DOHH2 (cell line): ENCODE data around the gene USP28.
"Not testable (repeated sequence)": the region's sequence is repeated elsewhere in the genome, so short reads cannot be mapped to it uniquely, and the experiment has no call there.

Source experiments
- H3F3A ChIP-seq: fragments of 200-600 bp; sonication (generic), shearing (Covaris generic); 2 replicates; pipeline ENCODE4 v1.6.0; 2016; ENCODE audit warnings: antibody characterized with exemption, mild to moderate bottlenecking; ENCODE audit not compliant: control insufficient read depth, insufficient read depth
- H3K27ac ChIP-seq: fragments of 200-600 bp; sonication (generic); 2 replicates; pipeline ENCODE4 v1.5.1; 2014; ENCODE audit warnings: low read depth, mild to moderate bottlenecking, low read length, moderate library complexity
- H3K27me3 ChIP-seq: fragments of 200-600 bp; sonication (generic); 2 replicates; pipeline ENCODE4 v1.6.1; 2014; ENCODE audit warnings: mild to moderate bottlenecking, low read length, mixed read lengths; ENCODE audit not compliant: control insufficient read depth
- H3K36me3 ChIP-seq: fragments of 200-600 bp; sonication (generic); 2 replicates; pipeline ENCODE4 v1.6.1; 2014; ENCODE audit warnings: mild to moderate bottlenecking, low read length, moderate library complexity, mixed read lengths; ENCODE audit not compliant: control insufficient read depth
- H3K4me1 ChIP-seq: fragments of 200-600 bp; sonication (generic); 2 replicates; pipeline ENCODE4 v1.6.1; 2014; ENCODE audit warnings: mild to moderate bottlenecking, low read length, mixed read lengths; ENCODE audit not compliant: control insufficient read depth
- H3K4me2 ChIP-seq: fragments of 200-600 bp; sonication (generic); 2 replicates; pipeline ENCODE4 v1.6.0; 2014; ENCODE audit warnings: mild to moderate bottlenecking, low read length, moderate library complexity
- H3K4me3 ChIP-seq: fragments of 200-600 bp; sonication (generic); 2 replicates; pipeline ENCODE4 v1.5.1; 2014; ENCODE audit warnings: mild to moderate bottlenecking, low read length, mixed read lengths
- H3K79me2 ChIP-seq: fragments of 200-600 bp; sonication (generic); 2 replicates; pipeline ENCODE4 v1.6.1; 2014; ENCODE audit warnings: mild to moderate bottlenecking, low read length, mixed read lengths; ENCODE audit not compliant: control insufficient read depth
- H3K9me2 ChIP-seq: fragments of 200-600 bp; sonication (generic); replicated peaks from 2 replicates; pipeline ENCODE4 v1.6.1; 2014; ENCODE audit warnings: mild to moderate bottlenecking, low read length, mixed read lengths; ENCODE audit not compliant: control insufficient read depth
- H3K9me3 ChIP-seq: fragments of 200-600 bp; sonication (generic); 2 replicates; pipeline ENCODE4 v1.6.1; 2014; ENCODE audit warnings: antibody characterized with exemption, low read length, mixed read lengths; ENCODE audit not compliant: control insufficient read depth, insufficient read depth
- H4K20me1 ChIP-seq: fragments of 200-600 bp; sonication (generic); 2 replicates; pipeline ENCODE4 v1.6.0; 2014; ENCODE audit warnings: low read depth, mild to moderate bottlenecking, antibody characterized with exemption, low read length, moderate library complexity; ENCODE audit not compliant: control insufficient read depth, insufficient read depth
- EZH2phosphoT487 ChIP-seq: fragments of 200-600 bp; sonication (generic); IDR thresholded peaks from 2 replicates; pipeline ENCODE4 v1.6.1; 2017; ENCODE audit warnings: borderline replicate concordance, mild to moderate bottlenecking, antibody characterized with exemption, low read length, moderate library complexity, mixed read lengths
- TF ChIP-seq, protein P1 (sequence below): fragments of 200-600 bp; sonication (generic); IDR thresholded peaks from one replicate; pipeline ENCODE4 v1.5.1; 2014; ENCODE audit warnings: antibody characterized with exemption, mild to moderate bottlenecking, low read depth, low read length; ENCODE audit not compliant: poor library complexity, severe bottlenecking

Gene USP28

DNA sequence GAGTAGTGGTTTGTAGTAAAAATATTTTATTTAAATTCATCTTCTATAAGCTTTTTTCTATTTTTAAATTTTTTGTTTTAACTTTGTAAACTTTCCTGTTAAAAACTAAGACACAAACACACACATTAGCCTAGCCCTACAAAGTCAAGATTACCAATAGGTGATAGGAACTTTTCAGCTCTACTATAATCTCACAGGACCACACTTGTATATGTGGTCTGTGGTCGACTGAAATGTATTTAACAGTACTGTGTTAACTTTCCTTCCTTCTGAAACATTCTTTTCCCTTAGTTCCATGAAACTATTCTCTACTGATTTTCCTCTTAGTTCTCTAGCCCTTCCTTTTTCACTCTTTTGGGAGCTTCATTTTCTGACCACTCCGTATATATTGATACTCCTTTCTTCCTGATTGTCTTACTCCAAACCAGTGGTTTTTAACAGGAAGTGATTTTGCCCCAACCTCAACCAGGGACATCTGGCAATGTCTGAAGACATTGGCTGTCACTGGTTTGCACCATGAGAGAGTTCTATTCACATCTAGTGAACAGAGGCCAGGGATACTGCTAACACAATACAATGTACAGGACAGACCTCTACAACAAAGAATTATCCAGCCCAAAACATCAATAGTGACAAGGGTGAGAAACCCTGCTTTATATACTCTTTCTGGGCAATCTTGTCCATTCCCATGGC, 110.7 kb downstream of the USP28 start:
- Histone ChIP-seq H3K4me3 (no peak overlapping the region), H3K4me1 (peaks cover 7% of the 10 kb centered on the region), H3K9me2 (no peaks in the 10 kb centered on the region), H3K4me2 (no peak overlapping the region), H3K9me3 (peaks cover 4% of the 10 kb centered on the region; the same call in 1 of the 2 replicates), H4K20me1 (no peaks in the 10 kb centered on the region), H3K27me3 (no peaks in the 10 kb centered on the region), H3K36me3 (peaks cover 70% of the 10 kb centered on the region), H3K79me2 (peaks cover 49% of the 10 kb centered on the region), H3F3A (no peaks in the 10 kb centered on the region), H3K27ac (no peak overlapping the region)
- TF ChIP-seq EZH2phosphoT487: no peak
- TF ChIP-seq, protein P1, sequence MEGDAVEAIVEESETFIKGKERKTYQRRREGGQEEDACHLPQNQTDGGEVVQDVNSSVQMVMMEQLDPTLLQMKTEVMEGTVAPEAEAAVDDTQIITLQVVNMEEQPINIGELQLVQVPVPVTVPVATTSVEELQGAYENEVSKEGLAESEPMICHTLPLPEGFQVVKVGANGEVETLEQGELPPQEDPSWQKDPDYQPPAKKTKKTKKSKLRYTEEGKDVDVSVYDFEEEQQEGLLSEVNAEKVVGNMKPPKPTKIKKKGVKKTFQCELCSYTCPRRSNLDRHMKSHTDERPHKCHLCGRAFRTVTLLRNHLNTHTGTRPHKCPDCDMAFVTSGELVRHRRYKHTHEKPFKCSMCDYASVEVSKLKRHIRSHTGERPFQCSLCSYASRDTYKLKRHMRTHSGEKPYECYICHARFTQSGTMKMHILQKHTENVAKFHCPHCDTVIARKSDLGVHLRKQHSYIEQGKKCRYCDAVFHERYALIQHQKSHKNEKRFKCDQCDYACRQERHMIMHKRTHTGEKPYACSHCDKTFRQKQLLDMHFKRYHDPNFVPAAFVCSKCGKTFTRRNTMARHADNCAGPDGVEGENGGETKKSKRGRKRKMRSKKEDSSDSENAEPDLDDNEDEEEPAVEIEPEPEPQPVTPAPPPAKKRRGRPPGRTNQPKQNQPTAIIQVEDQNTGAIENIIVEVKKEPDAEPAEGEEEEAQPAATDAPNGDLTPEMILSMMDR: no peak

DNA sequence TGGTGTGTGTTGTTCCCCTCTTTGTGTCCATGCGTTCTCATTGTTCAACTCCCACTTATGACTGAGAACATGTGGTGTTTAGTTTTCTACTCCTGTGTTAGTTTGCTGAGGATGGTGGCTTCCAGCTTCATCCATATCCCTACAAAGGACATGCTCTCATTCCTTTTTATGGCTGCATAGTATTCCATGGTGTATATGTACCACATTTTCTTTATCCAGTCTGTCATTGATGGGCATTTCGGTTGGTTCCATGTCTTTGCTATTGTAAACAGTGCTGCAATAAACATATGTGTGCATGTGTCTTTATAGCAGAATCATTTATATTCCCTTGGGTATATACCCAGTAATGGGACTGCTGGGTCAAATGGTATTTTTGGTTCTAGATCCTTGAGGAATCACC, 112.3 kb downstream of the USP28 start:
- peaks cover 41% of the 10 kb centered on the region for H3K79me2 ChIP-seq
- H3K9me2 ChIP-seq, H3K4me3 ChIP-seq, H3K4me2 ChIP-seq, H3F3A ChIP-seq, H3K27ac ChIP-seq, H3K27me3 ChIP-seq, H4K20me1 ChIP-seq, H3K9me3 ChIP-seq: not testable (repeated sequence)
- peaks cover 73% of the 10 kb centered on the region for H3K36me3 ChIP-seq
- peaks cover 17% of the 10 kb centered on the region for H3K4me1 ChIP-seq

DNA sequence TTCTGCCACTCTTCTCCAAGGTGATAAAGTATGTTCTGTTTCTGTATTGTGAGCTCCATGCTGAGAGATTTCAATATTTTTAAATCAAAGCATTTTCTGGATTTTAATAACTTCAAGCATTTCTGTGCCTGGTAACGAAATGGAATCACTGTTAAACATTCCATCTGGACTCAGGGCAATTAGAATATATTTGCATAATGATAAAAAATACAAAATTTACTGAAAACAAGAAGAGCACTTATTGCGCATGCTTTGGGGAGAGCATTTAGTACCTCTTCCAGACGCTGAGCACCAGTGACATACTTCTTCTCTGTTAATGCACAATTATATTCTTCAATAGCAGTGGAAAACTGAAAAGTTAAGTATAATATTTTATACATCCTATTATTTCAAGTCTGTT, 115.1 kb downstream of the USP28 start:
- Histone ChIP-seq H3K9me2 (no peaks in the 10 kb centered on the region), H3K4me2 (no peak overlapping the region), H3K4me3 (no peak overlapping the region), H3K36me3 (peaks cover 71% of the 10 kb centered on the region), H3K79me2 (peaks cover 20% of the 10 kb centered on the region), H3K9me3 (peaks cover 4% of the 10 kb centered on the region; the same call in 1 of the 2 replicates), H4K20me1 (no peaks in the 10 kb centered on the region), H3K4me1 (peaks cover 17% of the 10 kb centered on the region), H3K27ac (no peak overlapping the region), H3K27me3 (no peaks in the 10 kb centered on the region), H3F3A (no peaks in the 10 kb centered on the region)
- TF ChIP-seq EZH2phosphoT487: no peak
- TF ChIP-seq, protein P1: no peak

- H4K20me1 ChIP-seq: no peaks in the 10 kb centered on the region
- no peaks in the 10 kb centered on the region for H3K79me2 ChIP-seq
- no peaks in the 10 kb centered on the region for H3K4me1 ChIP-seq
- H3K27me3 ChIP-seq: no peaks in the 10 kb centered on the region
- H3K9me3 ChIP-seq: no peaks in the 10 kb centered on the region
- no peaks in the 10 kb centered on the region for H3F3A ChIP-seq
- TF ChIP-seq, protein P1: no peak
- TF ChIP-seq EZH2phosphoT487: no peak
- H3K27ac ChIP-seq: no peak overlapping the region
- H3K4me2 ChIP-seq: no peak overlapping the region
- no peak overlapping the region for H3K4me3 ChIP-seq
- H3K36me3 ChIP-seq: peaks cover 54% of the 10 kb centered on the region
- H3K9me2 ChIP-seq: no peaks in the 10 kb centered on the region
Measured at GRCh38 chr11:113752932-113753331, 122.4 kb downstream of the USP28 start.
